MCF 10A (cell line): ENCODE measurements around the gene NDUFA1. TPM values are rescaled to one million over a fixed set of nuclear protein-coding genes. Genes with fewer than 3 reads are reported as not detected.
"Not testable (repeated sequence)": the region's sequence is repeated elsewhere in the genome, so short reads cannot be mapped to it uniquely, and the experiment has no call there.

Experiments
- Bru-seq: library from RNA; stranded (reverse); fragments of 400-500 nt; gene quantifications from one replicate; lab custom pipeline; 2021; lab: Mats Ljungman, UMichigan
- BruChase-seq, 2 experiments: library from RNA; stranded (reverse); fragments of 400-500 nt; gene quantifications; one replicate each; lab custom pipeline; 2021; lab: Mats Ljungman, UMichigan
- BruUV-seq: library from RNA; stranded (reverse); fragments of 400-500 nt; replicated peaks from 2 replicates; lab custom pipeline; 2021; lab: Mats Ljungman, UMichigan
- CTCF ChIA-PET: fragments of 300-600 bp; sonication (Branson Sonifier 250); formaldehyde crosslinking; extraction: SDS; loops from one replicate; lab custom pipeline; 2021; ENCODE audit warnings: antibody characterized with exemption, inconsistent platforms; lab: Yijun Ruan, JAX
- POLR2A ChIA-PET: fragments of 300-600, 350-650 bp; sonication (Branson Sonifier 250); formaldehyde crosslinking; extraction: SDS; loops from one replicate; lab custom pipeline; 2020; ENCODE audit warnings: antibody characterized with exemption, inconsistent platforms; lab: Yijun Ruan, JAX
- DNase-seq: peaks from one replicate; pipeline ENCODE4 v3.0.0-alpha.2; 2018; ENCODE audit not compliant: unreplicated experiment
- H3K27ac Mint-ChIP-seq: one replicate; pipeline ENCODE4 v1.8.0; 2022; ENCODE audit warnings: mild to moderate bottlenecking, low read depth, mixed read lengths; ENCODE audit not compliant: unreplicated experiment
- H3K27me3 Mint-ChIP-seq: one replicate; pipeline ENCODE4 v1.8.0; 2022; ENCODE audit warnings: mixed read lengths; ENCODE audit not compliant: insufficient read depth, unreplicated experiment
- H3K36me3 Mint-ChIP-seq: one replicate; pipeline ENCODE4 v1.8.0; 2022; ENCODE audit warnings: mild to moderate bottlenecking, moderate library complexity, mixed read lengths; ENCODE audit not compliant: insufficient read depth, unreplicated experiment
- H3K4me1 Mint-ChIP-seq: one replicate; pipeline ENCODE4 v1.8.0; 2022; ENCODE audit warnings: mixed read lengths; ENCODE audit not compliant: insufficient read depth, unreplicated experiment
- H3K4me3 Mint-ChIP-seq: one replicate; pipeline ENCODE4 v1.8.0; 2022; ENCODE audit warnings: mild to moderate bottlenecking, moderate library complexity, mixed read lengths; ENCODE audit not compliant: unreplicated experiment
- H3K9me3 Mint-ChIP-seq: one replicate; pipeline ENCODE4 v1.8.0; 2022; ENCODE audit warnings: mixed read lengths; ENCODE audit not compliant: unreplicated experiment
- intact Hi-C: fragments of 100-400 bp; cut with micrococcal nuclease; formaldehyde crosslinking; loops from 2 replicates; pipeline ENCODE4 v1.14.1; 2022
- long read RNA-seq: library from polyadenylated mRNA; stranded (forward); transcript quantifications from one replicate; pipeline ENCODE4 v2.0.0, GENCODE V29; 2022
- total RNA-seq: library from RNA; stranded (reverse); gene quantifications from 2 replicates; pipeline ENCODE4 v1.2.3, GENCODE V29; 2022
- TF ChIP-seq, protein P1 (sequence below): fragments of 200-600 bp; IDR thresholded peaks from one replicate; pipeline ENCODE4 v1.8.0; 2022; ENCODE audit warnings: antibody characterized with exemption, mild to moderate bottlenecking; ENCODE audit not compliant: unreplicated experiment

The NDUFA1 gene
- total RNA-seq (76.7 and 82.8 TPM in 2 replicates), Bru-seq, nascent RNA (percentile 84 among the genes with signal in this experiment), BruChase-seq, experiment 1, labeled RNA remaining after a 6-hour chase (percentile 69 among the genes with signal in this experiment), BruChase-seq, experiment 2, labeled RNA remaining after a 2-hour chase (percentile 70 among the genes with signal in this experiment)
- long read RNA-seq, transcript NDUFA1-201 (3 exons, 766 nt), result major isoform, 276 of 285 reads
- long read RNA-seq, partial matches to known transcripts, result 8 of 285 reads
- long read RNA-seq, other reads (novel, unspliced or antisense), result 1 of 285 reads

DNA sequence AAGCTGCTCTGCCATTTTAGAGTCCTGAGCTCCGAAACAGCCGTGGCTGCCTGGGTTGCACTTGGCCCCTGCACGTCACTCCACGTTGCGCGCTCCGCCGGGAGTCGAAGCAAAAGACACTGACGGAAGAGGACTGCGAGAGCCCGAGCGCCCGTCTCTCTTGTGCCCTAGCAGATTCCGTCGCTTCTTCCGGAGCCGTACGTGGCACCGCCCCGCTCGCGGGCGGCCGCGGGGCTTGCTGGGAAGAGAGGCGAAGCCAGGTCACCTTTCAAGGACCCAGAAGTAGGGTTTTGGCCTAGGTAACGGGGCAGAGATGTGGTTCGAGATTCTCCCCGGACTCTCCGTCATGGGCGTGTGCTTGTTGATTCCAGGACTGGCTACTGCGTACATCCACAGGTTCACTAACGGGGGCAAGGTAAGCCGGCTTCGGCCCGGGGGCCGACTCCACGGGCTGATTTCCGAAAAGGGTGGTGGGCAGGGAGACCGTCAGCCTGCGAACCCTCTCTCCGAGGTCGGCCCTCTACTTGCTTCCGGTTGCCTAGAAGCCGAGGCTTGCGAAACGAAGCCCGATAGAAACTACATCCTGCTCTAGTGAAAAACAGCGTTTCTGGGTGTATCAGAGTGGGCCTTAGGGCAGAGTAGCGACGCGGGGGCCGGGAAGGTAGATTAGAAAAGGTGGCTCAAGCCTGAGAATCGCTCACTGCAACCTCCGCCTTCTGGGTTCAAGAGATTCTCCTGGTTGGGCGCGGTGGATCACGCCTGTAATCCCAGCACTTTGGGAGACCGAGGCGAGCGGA is at the start of gene NDUFA1, which contains the start of gene RNF113A:
Gene NDUFA1 (plus strand): TSS at position 234 of the 797 bp plus-strand sequence. CDS start 80 bp downstream, at position 314.
Gene RNF113A (minus strand): TSS at position 135 of the 797 bp plus-strand sequence. CDS start 120 bp downstream, at position 15.
- CTCF ChIA-PET, result no interaction called here
- BruUV-seq, result TSS peak; percentile 71

DNA sequence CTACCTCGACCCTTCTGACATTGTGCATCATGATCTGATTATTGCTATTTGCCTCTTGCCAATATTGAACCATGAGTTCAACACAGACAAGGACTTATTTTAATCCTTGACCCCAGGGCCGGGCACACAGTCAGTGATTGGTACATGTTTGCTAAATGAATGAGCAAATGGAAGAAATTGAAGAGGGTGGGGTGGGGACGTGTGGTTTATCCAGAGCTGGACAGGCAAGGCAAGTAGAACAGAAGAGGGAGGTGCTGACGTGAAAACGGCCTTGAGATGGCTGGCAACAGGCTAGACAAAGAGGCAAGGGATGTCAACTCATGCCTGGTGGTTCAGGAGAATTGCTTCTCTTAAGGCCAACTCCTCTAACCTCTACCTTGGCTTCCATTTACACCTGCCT is 47.4 kb upstream of the NDUFA1 start:
- DNase-seq, H3K9me3 Mint-ChIP-seq, H3K36me3 Mint-ChIP-seq, H3K27me3 Mint-ChIP-seq, H3K4me1 Mint-ChIP-seq, POLR2A ChIA-PET, intact Hi-C loops, H3K27ac Mint-ChIP-seq, BruUV-seq, CTCF ChIA-PET, H3K4me3 Mint-ChIP-seq: not testable (repeated sequence)

More for the DNA sequence above, at the start of gene NDUFA1, which contains the start of gene RNF113A:
- Mint-ChIP-seq H3K4me3 (peak within 1 kb of the TSS; percentile 91), H3K27me3 (no peaks in the 10 kb centered on the region), H3K36me3 (peaks cover 32% of the 10 kb centered on the region), H3K4me1 (no peaks in the 10 kb centered on the region), H3K27ac (peak within 1 kb of the TSS; percentile 83), H3K9me3 (no peaks in the 10 kb centered on the region)
- POLR2A ChIA-PET, result interaction anchor here (0.6 to 3.4 kb wide), 14 partner anchors 9 to 580 kb away, joined by 3 to 74 read pairs (median 4); partner anchors contain the start of genes RPL39 and UPF3B
- DNase-seq, result peak; percentile 86
- TF ChIP-seq, protein P1, sequence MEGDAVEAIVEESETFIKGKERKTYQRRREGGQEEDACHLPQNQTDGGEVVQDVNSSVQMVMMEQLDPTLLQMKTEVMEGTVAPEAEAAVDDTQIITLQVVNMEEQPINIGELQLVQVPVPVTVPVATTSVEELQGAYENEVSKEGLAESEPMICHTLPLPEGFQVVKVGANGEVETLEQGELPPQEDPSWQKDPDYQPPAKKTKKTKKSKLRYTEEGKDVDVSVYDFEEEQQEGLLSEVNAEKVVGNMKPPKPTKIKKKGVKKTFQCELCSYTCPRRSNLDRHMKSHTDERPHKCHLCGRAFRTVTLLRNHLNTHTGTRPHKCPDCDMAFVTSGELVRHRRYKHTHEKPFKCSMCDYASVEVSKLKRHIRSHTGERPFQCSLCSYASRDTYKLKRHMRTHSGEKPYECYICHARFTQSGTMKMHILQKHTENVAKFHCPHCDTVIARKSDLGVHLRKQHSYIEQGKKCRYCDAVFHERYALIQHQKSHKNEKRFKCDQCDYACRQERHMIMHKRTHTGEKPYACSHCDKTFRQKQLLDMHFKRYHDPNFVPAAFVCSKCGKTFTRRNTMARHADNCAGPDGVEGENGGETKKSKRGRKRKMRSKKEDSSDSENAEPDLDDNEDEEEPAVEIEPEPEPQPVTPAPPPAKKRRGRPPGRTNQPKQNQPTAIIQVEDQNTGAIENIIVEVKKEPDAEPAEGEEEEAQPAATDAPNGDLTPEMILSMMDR, result no peak
- intact Hi-C loops, result loop anchor here (1.0 kb wide), 1 partner anchor 80 kb away; the partner anchor contains the start of gene RPL39

DNA sequence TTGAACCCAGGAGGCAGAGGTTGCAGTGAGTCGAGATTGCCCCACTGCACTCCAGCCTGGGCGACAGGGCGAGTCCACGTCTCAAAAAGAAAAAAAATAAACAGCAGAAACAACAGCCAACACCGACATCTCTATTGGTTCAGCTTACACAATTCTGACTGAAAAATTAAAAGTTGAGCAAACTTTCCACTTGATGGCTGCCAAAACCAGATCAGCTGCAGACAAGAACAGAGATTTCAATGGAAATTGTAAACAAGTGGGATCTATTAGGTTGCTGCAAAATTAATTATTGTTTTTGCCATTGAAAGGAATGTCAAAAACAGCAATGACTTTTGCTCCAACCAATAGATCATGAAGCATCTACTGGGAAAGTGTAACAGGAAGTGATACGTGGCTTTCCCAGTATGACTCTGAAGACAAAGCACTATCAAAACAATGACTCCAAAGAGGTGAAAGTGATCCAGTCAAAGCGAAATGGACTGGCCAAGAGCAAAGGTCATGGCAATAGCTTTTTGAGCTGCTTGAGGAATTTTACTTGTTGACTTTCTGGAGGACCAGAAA is 45.2 kb upstream of the NDUFA1 start:
- intact Hi-C loops, result no loop called here
- Mint-ChIP-seq H3K4me3 (no peak overlapping the region), H3K27me3 (peaks cover 9% of the 10 kb centered on the region), H3K4me1 (no peaks in the 10 kb centered on the region), H3K36me3 (peaks cover 1% of the 10 kb centered on the region), H3K9me3 (no peaks in the 10 kb centered on the region), H3K27ac (no peak overlapping the region)
- CTCF ChIA-PET, result interaction anchor here (0.6 kb wide), 1 partner anchor 44 kb away, joined by 3 read pairs; no protein-coding TSS in a partner anchor
- TF ChIP-seq, protein P1, result no peak
- POLR2A ChIA-PET, result interaction anchor here (0.9 to 1.1 kb wide), 2 partner anchors 9 to 35 kb away, joined by 3 read pairs; partner anchors contain the start of gene RPL39
- BruUV-seq, result no TSS peak
- peak; percentile 19 for DNase-seq

DNA sequence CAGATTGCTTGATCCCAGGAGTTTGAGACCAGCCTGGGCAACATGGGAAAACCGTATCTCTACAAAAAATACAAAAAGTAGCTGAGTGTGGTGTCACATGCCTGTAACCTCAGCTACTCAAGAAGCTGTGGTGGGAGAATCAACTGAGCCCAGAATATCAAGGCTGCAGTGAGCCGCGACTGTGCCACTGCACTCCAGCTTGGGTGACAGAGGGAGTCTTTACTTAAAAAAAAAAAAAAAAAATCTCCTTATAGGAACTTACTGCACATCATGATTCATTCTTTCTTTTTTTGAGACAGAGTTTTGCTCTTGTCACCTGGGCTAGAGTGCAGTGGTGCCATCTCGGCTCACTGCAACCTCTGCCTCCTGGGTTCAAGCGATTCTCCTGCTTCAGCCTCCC is 43.2 kb upstream of the NDUFA1 start:
- Mint-ChIP-seq H3K9me3 (no peaks in the 10 kb centered on the region), H3K27ac (no peak overlapping the region), H3K27me3 (peaks cover 10% of the 10 kb centered on the region), H3K4me1 (no peaks in the 10 kb centered on the region), H3K4me3 (no peak overlapping the region), H3K36me3 (peaks cover 13% of the 10 kb centered on the region)
- ChIA-PET POLR2A (interaction anchor here (1.4 kb wide), 1 partner anchor 37 kb away, joined by 3 read pairs; the partner anchor contains the start of gene RPL39), CTCF (interaction anchor here (0.6 to 1.8 kb wide), 5 partner anchors 15 to 1511 kb away, joined by 3 to 8 read pairs (median 3); no protein-coding TSS in a partner anchor)
- DNase-seq, result no peak
- TF ChIP-seq, protein P1, result no peak
- BruUV-seq, result no TSS peak
- intact Hi-C loops, result no loop called here
